ENCODE data around the gene DNASE1L3. TPM values are rescaled to one million over a fixed set of nuclear protein-coding genes. Genes with fewer than 3 reads are reported as not detected.
A peak's percentile ranks its signal among the peaks of the same experiment; 100 is the strongest.

Gene DNASE1L3
- total RNA-seq, 1 donor from 2014 or later, result 10.0 TPM

DNA sequence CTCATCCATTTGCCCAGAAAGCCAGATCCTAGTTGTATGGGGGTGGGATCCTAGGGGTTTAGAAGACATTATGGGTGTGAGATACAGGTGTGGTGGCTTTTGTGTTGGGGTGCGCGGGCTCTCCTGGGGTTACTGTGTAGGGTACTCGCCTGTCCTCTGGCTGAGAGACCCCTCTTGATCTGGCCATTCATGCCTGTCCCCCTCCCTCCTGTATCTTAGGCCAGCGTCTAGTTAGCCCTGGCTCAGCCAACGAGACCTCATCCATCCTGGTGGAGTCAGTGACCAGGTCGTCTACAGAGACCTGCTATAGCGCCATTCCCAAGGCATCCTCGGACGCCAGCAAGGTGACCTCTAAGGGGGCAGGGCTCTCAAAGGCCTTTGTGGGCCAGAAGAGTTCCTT lies 41.4 kb downstream of the DNASE1L3 start:
- peaks cover 18 to 38% of the 10 kb centered on the region in 2 donors for H3K36me3 ChIP-seq
- H3K9me3 ChIP-seq, result no peaks in the 10 kb centered on the region
- H3K4me1 ChIP-seq, result peaks cover 10 to 32% of the 10 kb centered on the region in 2 donors
- TF ChIP-seq, protein P1, sequence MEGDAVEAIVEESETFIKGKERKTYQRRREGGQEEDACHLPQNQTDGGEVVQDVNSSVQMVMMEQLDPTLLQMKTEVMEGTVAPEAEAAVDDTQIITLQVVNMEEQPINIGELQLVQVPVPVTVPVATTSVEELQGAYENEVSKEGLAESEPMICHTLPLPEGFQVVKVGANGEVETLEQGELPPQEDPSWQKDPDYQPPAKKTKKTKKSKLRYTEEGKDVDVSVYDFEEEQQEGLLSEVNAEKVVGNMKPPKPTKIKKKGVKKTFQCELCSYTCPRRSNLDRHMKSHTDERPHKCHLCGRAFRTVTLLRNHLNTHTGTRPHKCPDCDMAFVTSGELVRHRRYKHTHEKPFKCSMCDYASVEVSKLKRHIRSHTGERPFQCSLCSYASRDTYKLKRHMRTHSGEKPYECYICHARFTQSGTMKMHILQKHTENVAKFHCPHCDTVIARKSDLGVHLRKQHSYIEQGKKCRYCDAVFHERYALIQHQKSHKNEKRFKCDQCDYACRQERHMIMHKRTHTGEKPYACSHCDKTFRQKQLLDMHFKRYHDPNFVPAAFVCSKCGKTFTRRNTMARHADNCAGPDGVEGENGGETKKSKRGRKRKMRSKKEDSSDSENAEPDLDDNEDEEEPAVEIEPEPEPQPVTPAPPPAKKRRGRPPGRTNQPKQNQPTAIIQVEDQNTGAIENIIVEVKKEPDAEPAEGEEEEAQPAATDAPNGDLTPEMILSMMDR (IDR thresholded peaks at IDR 0.05), result no peak
- no peak for DNase-seq (ENCODE audit: low spot score in 2 of 2)
- no peaks in the 10 kb centered on the region for H3K27me3 ChIP-seq
- no peak overlapping the region for H3K4me3 ChIP-seq
- peak overlapping the region in 1 of 2 donors; percentile 13 for H3K27ac ChIP-seq
- intact Hi-C loops (cut with DNase I), result loop anchor here (5.0 kb wide), 1 partner anchor 292 kb away; no protein-coding TSS in a partner anchor

DNA sequence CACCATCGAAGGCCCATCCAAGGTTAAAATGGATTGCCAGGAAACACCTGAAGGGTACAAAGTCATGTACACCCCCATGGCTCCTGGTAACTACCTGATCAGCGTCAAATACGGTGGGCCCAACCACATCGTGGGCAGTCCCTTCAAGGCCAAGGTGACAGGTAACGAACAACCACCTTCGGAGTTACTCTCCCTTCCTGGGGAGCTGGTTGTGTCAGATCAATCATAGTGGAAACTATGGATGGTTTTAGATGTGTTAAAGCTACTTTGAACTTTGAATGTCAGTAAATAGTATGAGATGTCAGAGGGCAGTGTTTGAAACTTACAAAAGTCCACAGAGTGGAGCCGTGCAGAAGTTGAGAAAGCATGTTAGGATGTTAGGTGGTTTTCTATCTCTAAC lies 42.3 kb downstream of the DNASE1L3 start:
- H3K27ac ChIP-seq, result peak overlapping the region; percentile 77 to 81
- no peaks in the 10 kb centered on the region for H3K9me3 ChIP-seq
- intact Hi-C loops (cut with DNase I), result loop anchor here (5.0 kb wide), 1 partner anchor 291 kb away; no protein-coding TSS in a partner anchor
- peaks cover 18 to 41% of the 10 kb centered on the region in 2 donors for H3K36me3 ChIP-seq
- no peak overlapping the region for H3K4me3 ChIP-seq
- TF ChIP-seq, protein P1 (IDR thresholded peaks at IDR 0.05), result no peak
- peaks cover 11 to 39% of the 10 kb centered on the region in 2 donors for H3K4me1 ChIP-seq
- no peak for DNase-seq (ENCODE audit: low spot score in 2 of 2)
- H3K27me3 ChIP-seq, result no peaks in the 10 kb centered on the region

DNA sequence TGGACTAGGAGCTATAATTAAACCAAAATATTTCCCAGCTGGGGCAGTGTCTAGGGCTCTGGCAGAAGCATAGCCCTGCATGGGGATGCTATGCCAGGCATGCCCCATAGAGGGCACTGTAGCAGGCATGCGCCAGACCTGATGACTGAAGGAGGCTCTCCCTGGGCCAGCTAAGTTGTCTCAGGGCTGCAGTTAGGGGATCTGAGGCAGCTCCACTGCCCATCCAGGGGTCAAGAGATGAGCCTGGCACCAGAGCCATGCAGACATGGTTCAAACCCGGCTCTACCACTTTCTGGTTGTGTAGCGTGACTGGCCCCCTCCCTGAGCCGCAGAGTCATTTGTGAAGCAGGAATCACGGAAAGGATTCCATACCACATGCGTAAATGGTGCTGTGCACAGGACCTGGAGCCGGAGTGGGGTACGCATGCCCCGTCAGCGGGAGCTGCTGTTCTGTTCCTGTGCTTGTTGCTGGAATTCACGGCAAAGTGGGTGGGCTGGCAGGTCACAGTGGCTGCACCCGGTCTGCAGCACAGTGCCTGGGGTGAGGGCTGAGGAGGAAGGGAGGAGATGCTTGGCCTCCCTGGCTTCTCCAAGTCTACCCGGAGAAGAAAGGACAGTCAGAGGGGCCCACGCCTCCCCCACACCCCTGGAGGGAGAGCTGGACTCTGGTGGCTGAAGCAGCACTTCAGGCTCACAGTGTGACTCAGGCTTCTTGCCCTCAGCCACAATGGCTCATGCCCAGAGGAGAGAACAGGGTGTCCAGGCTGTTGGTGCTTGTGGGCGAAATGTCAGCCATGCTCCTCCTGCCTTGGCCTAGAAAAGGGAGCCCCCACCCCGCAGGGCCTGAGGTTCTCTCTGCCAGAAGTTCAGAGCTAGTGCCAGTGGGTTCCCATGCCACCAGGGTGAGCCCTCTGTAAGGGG lies 43.1 kb downstream of the DNASE1L3 start:
- Histone ChIP-seq H3K36me3 (peaks cover 18 to 49% of the 10 kb centered on the region in 2 donors), H3K9me3 (no peaks in the 10 kb centered on the region), H3K4me3 (peak overlapping the region in 1 of 2 donors; percentile 16), H3K27me3 (no peaks in the 10 kb centered on the region), H3K27ac (peak overlapping the region; percentile 77 to 81), H3K4me1 (peaks cover 11 to 41% of the 10 kb centered on the region in 2 donors)
- TF ChIP-seq, protein P1 (IDR thresholded peaks at IDR 0.05), result peak; percentile 62 to 94 (median 92)
- intact Hi-C loops (cut with DNase I), result loop anchor here (2.0 to 5.0 kb wide), 2 partner anchors 159 to 290 kb away; partner anchors contain the start of gene FLNB
- DNase-seq (ENCODE audit: low spot score in 2 of 2), result peak; percentile 36 to 87

DNA sequence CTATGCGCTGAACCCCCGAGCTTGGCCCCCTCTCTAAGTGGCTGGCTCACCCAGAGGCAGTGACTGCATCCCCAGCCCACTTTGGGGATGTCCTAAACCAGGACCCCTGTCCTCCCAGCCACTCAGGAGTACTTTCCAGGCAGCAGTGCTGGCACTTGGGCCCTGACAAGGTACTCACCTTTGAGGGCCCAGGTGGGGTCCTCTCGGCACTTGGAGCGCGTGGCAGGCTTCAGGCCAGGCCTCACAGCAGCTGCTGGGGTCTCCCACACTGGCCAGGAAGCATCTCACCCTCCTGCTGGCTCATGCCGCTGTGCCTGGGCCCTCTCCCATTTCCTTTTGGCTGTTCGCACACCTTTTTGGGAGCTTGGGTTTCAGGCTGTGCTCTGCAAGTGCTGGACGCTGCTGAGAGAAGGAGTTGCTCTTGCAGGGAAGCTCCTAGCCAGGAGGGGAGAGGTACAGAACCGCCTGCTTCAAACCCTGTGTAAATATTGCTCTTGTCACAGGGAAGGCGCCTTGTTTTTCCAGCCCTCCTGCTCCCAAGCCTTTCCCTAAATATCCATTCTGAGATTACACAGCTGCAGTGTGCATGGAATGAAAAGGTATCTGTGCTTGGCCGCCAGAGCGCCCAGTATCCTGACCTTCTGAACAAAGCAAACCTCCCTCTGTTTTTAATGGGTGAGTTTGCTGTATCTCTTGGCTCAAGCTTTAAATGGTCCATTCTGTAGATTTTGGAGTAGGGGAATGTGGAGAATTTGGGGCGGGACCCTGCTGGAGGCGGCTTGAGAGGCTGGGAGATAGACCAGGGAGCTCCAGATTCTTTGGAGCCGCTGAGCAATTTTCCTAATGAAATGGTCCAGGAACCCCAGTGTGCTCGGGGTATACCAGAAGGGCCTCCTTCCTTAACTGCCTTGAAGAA lies 45.6 kb downstream of the DNASE1L3 start:
- TF ChIP-seq, protein P1 (IDR thresholded peaks at IDR 0.05), result no peak

GRCh38 chr3:58164199-58164879 lies 46.4 kb downstream of the DNASE1L3 start:
- H3K27ac ChIP-seq, result peak overlapping the region; percentile 77 to 81
- H3K4me1 ChIP-seq, result peaks cover 11 to 50% of the 10 kb centered on the region in 2 donors
- intact Hi-C loops (cut with DNase I), result no loop called here
- peaks cover 0 to 48% of the 10 kb centered on the region in 2 donors for H3K36me3 ChIP-seq
- DNase-seq (ENCODE audit: low spot score in 2 of 2), result no peak
- H3K27me3 ChIP-seq, result no peaks in the 10 kb centered on the region
- no peaks in the 10 kb centered on the region for H3K9me3 ChIP-seq
- TF ChIP-seq, protein P1 (IDR thresholded peaks at IDR 0.05), result no peak
- no peak overlapping the region for H3K4me3 ChIP-seq

More for the DNA sequence above, 45.6 kb downstream of the DNASE1L3 start:
- intact Hi-C loops (cut with DNase I), result loop anchor here (5.0 kb wide), 1 partner anchor 288 kb away; no protein-coding TSS in a partner anchor
- H3K4me1 ChIP-seq, result peaks cover 11 to 50% of the 10 kb centered on the region in 2 donors
- peak overlapping the region in 1 of 2 donors; percentile 9 for H3K4me3 ChIP-seq
- H3K9me3 ChIP-seq, result no peaks in the 10 kb centered on the region
- DNase-seq (ENCODE audit: low spot score in 2 of 2), result no peak
- H3K36me3 ChIP-seq, result peaks cover 7 to 50% of the 10 kb centered on the region in 2 donors
- H3K27ac ChIP-seq, result peak overlapping the region; percentile 77 to 81
- no peaks in the 10 kb centered on the region for H3K27me3 ChIP-seq

Measured in ascending aorta (tissue), 2 donors.